Spleen (tissue), 11 donors: ENCODE data around the gene TWIST2. TPM values are rescaled to one million over a fixed set of nuclear protein-coding genes. Genes with fewer than 3 reads are reported as not detected.

Experiments
- DNase-seq: peaks from one replicate; pipeline ENCODE4 v3.0.0-alpha.2; 2020
- H3K27ac ChIP-seq, 8 donors: fragments of 200-600 bp; sonication (generic) in 7 of 8; 1 replicate in 4 of 8; 2 replicates in 4 of 8; pipeline versions ENCODE4 v1.5.0 to v1.8.0; 2016 to 2021; ENCODE audit warnings: inconsistent platforms in 4 of 8, mild to moderate bottlenecking in 4 of 8, moderate library complexity in 1 of 8
- H3K27me3 ChIP-seq, 7 donors: fragments of 200-600 bp; sonication (generic) in 6 of 7; replicated peaks in 1 of 7; 1 replicate in 4 of 7; 2 replicates in 3 of 7; pipeline versions ENCODE4 v1.5.0 to v1.8.0; 2016 to 2021; ENCODE audit warnings: inconsistent platforms in 3 of 7, mild to moderate bottlenecking in 1 of 7
- H3K36me3 ChIP-seq, 6 donors: fragments of 200-600 bp; sonication (generic) in 5 of 6; 1 replicate in 4 of 6; 2 replicates in 2 of 6; pipeline versions ENCODE4 v1.5.0 to v1.8.0; 2016 to 2021; ENCODE audit warnings: inconsistent platforms in 2 of 6
- H3K4me1 ChIP-seq, 6 donors: fragments of 200-600 bp; sonication (generic) in 5 of 6; 1 replicate in 3 of 6; 2 replicates in 3 of 6; pipeline versions ENCODE4 v1.5.0 to v1.8.0; 2016 to 2021; ENCODE audit warnings: inconsistent platforms in 3 of 6
- H3K4me3 ChIP-seq, 8 donors: fragments of 200-600 bp; sonication (generic) in 7 of 8; 1 replicate in 4 of 8; 2 replicates in 4 of 8; pipeline versions ENCODE4 v1.5.0 to v1.8.0; 2016 to 2021; ENCODE audit warnings: inconsistent platforms in 4 of 8, mild to moderate bottlenecking in 4 of 8, moderate library complexity in 2 of 8
- H3K9me3 ChIP-seq, 8 donors: fragments of 200-600 bp; sonication (generic) in 7 of 8; 1 replicate in 4 of 8; 2 replicates in 4 of 8; pipeline versions ENCODE4 v1.5.0 to v1.8.0; 2016 to 2021; ENCODE audit warnings: inconsistent platforms in 4 of 8
- POLR2A ChIP-seq, 3 donors: fragments of 450-650 bp; IDR thresholded peaks; one replicate each; pipeline ENCODE4 v1.5.1; 2017; ENCODE audit warnings: antibody characterized with exemption in 3 of 3, mild to moderate bottlenecking in 1 of 3
- POLR2AphosphoS5 ChIP-seq, 3 donors: sonication (generic); formaldehyde crosslinking; IDR thresholded peaks; one replicate each; pipeline ENCODE4 v1.5.1; 2017; ENCODE audit warnings: antibody characterized with exemption in 3 of 3
- WGBS, 5 donors: extraction: QIAGEN DNeasy Blood & Tissue Kit in 3 of 5; methylation state at CpG; one replicate each; pipeline versions ENCODE4 v1.1.5 to v1.1.7; 2013 to 2018; 5-methylcytosine and 5-hydroxymethylcytosine counted together
- intact Hi-C: fragments of 100-400 bp; cut with DNase I; formaldehyde crosslinking; loops from one replicate; pipeline ENCODE4 v1.15.0; 2023; ENCODE audit warnings: low total_unique reads
- polyA plus RNA-seq, 3 donors: library from polyadenylated mRNA; stranded (reverse); fragments of 200-250 nt; gene quantifications; one replicate each; pipeline ENCODE4 v1.2.1, GENCODE V29; 2013
- total RNA-seq, 7 donors: library from RNA; depleted of rRNA in 3 of 7; stranded (reverse); fragments of >200 nt in 3 of 7; fragmentation: NEBNext Ultra II Directional in 4 of 7; extraction: Animal tissue kit (Norgen Biotek cat#: 25700) in 4 of 7; gene quantifications; one replicate each; pipeline versions ENCODE4 v1.1.0 to v1.2.1, GENCODE V29; 2016 to 2021
- TF ChIP-seq, protein P1 (sequence below), 11 experiments: fragments of 200-600 bp in 7 of 11; fragments of 450-650 bp in 4 of 11; sonication (generic) in 4 of 11; IDR thresholded peaks in 8 of 11; conservative IDR thresholded peaks in 3 of 11; 1 replicate in 7 of 11; 2 replicates in 4 of 11; pipeline versions ENCODE4 v1.4.0 to v1.8.0; 2016 to 2021; ENCODE audit warnings: antibody characterized with exemption in 11 of 11, inconsistent platforms in 4 of 11, mild to moderate bottlenecking in 1 of 11
- donor health status: healthy with polysubstance abuse.
- donor health status: DM: no; HTN: no; CAD: no; lungs with moderate emphysema.
- donor health status: DM: no; HTN: no; CAD: no.
- donor health status: Bipolar disorder and iron deficiency.
- donor health status: healthy.
- donor health status: DM: no; HTN: no; CAD: no.
- donor health status: DM: yes; HTN: yes; CAD: no.

TWIST2 gene
- total and polyA plus RNA-seq, 10 donors = 1.7 to 9.0 (median 2.4) TPM

- 87 to 90% (median 87%) methylated on average over 8 of the region's 8 CpGs for WGBS, 5 donors
These were observed 30.3 kb downstream of the TWIST2 start for GRCh38 chr2:238878051-238878735.

DNA sequence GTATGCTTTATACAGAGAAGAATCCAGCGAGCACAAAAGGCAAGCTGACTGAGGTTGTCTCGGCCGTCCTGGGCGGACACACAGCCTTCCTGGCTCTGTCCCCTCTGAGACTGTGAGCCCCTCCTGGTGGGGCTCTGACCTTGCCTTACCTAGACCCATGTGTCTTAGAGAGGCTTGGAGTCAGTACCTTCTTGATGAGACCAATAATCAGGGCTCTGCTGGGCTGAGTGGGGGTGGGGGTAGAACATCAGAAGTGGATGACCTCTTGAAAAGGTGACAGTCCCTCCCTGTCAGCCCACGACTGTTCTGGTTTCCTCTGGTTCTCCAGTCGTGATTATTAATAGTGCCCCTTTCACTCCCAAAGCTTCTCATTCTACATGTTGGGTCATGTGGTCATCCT is 31.2 kb downstream of the TWIST2 start:
- Histone ChIP-seq H3K4me1 (no peaks in the 10 kb centered on the region), H3K9me3 (peaks cover 0 to 18% (median 8%) of the 10 kb centered on the region in 8 donors), H3K27ac (no peak overlapping the region), H3K27me3 (peaks cover 0 to 36% (median 0%) of the 10 kb centered on the region in 7 donors), H3K36me3 (no peaks in the 10 kb centered on the region), H3K4me3 (no peak overlapping the region)
- 60 to 80% (median 79%) methylated on average over 6 of the region's 6 CpGs for WGBS, 5 donors
- TF ChIP-seq POLR2A (IDR thresholded peaks at IDR 0.05) (no peak), POLR2AphosphoS5 (IDR thresholded peaks at IDR 0.05) (no peak)
- TF ChIP-seq, protein P1, sequence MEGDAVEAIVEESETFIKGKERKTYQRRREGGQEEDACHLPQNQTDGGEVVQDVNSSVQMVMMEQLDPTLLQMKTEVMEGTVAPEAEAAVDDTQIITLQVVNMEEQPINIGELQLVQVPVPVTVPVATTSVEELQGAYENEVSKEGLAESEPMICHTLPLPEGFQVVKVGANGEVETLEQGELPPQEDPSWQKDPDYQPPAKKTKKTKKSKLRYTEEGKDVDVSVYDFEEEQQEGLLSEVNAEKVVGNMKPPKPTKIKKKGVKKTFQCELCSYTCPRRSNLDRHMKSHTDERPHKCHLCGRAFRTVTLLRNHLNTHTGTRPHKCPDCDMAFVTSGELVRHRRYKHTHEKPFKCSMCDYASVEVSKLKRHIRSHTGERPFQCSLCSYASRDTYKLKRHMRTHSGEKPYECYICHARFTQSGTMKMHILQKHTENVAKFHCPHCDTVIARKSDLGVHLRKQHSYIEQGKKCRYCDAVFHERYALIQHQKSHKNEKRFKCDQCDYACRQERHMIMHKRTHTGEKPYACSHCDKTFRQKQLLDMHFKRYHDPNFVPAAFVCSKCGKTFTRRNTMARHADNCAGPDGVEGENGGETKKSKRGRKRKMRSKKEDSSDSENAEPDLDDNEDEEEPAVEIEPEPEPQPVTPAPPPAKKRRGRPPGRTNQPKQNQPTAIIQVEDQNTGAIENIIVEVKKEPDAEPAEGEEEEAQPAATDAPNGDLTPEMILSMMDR (IDR thresholded peaks at IDR 0.05 in 8 of 11, conservative IDR thresholded peaks at IDR 0.05 in 3 of 11) = no peak
- peak; percentile 45 for DNase-seq
- intact Hi-C loops = no loop called here

More at GRCh38 chr2:238878051-238878735, 30.3 kb downstream of the TWIST2 start:
- no peaks in the 10 kb centered on the region for H3K36me3 ChIP-seq
- H3K4me3 ChIP-seq = no peak overlapping the region
- H3K9me3 ChIP-seq = peaks cover 0 to 18% (median 8%) of the 10 kb centered on the region in 8 donors
- no peaks in the 10 kb centered on the region for H3K4me1 ChIP-seq
- intact Hi-C loops = no loop called here
- peaks cover 0 to 29% (median 0%) of the 10 kb centered on the region in 7 donors for H3K27me3 ChIP-seq
- TF ChIP-seq, protein P1 (IDR thresholded peaks at IDR 0.05 in 8 of 11, conservative IDR thresholded peaks at IDR 0.05 in 3 of 11) = no peak
- TF ChIP-seq POLR2AphosphoS5 (IDR thresholded peaks at IDR 0.05) (no peak), POLR2A (IDR thresholded peaks at IDR 0.05) (no peak)
- peak; percentile 57 for DNase-seq
- H3K27ac ChIP-seq = no peak overlapping the region

DNA sequence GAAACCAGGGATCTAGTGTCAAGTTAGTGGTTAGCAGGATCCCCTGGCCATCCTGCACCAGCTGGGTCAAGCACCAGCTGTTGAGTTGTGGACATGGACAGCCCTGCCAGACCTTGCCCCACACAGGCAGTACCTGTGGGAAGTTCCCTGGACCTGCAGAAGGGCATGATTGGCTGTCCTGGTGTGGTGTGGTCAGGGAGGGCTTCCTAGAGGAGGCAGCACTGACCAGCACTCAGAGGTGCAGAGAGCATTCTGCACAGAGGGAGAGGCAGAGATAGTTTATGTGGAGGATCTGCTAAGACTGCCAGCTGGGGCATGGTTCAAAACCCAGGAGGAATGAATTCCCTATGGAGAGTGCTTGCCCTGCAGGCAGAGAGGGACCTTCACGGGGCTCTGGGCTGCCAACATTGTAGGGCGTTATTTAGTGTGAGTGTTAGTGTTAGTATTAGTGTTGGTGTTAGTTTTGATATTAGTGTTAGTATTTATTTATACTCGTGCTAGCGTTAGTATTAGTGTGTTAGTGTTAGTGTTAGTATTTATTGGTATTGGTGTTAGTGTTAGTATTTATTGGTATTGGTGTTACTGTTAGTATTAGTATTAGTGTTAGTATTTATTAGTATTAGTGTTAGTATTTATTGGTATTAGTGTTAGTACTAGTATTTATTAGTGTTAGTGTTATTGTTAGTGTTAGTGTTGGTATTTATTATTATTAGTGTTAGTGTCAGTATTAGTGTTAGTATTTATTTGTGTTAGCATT is 31.9 kb downstream of the TWIST2 start:
- TF ChIP-seq POLR2A (IDR thresholded peaks at IDR 0.05) (no peak), POLR2AphosphoS5 (IDR thresholded peaks at IDR 0.05) (no peak)
- TF ChIP-seq, protein P1 (IDR thresholded peaks at IDR 0.05 in 8 of 11, conservative IDR thresholded peaks at IDR 0.05 in 3 of 11) = no peak
- no peaks in the 10 kb centered on the region for H3K4me1 ChIP-seq
- peaks cover 0 to 18% (median 8%) of the 10 kb centered on the region in 8 donors for H3K9me3 ChIP-seq
- WGBS, 5 donors = 71 to 93% (median 85%) methylated on average over 4 of the region's 4 CpGs
- H3K27me3 ChIP-seq = peaks cover 0 to 43% (median 4%) of the 10 kb centered on the region in 7 donors
- H3K4me3 ChIP-seq = no peak overlapping the region
- no peaks in the 10 kb centered on the region for H3K36me3 ChIP-seq
- no peak overlapping the region for H3K27ac ChIP-seq
- peak; percentile 60 for DNase-seq
- intact Hi-C loops = no loop called here
